Measurements from ENCODE around the gene BCL11B. TPM values are rescaled to one million over a fixed set of nuclear protein-coding genes. Genes with fewer than 3 reads are reported as not detected.

The BCL11B gene
- total RNA-seq, 1 donor from 2014 or later: 96.0 TPM

GRCh38 chr14:99189201-99189801, 82.7 kb downstream of the BCL11B start:
- intact Hi-C loops (cut with micrococcal nuclease): loop anchor here (1.0 to 10.0 kb wide), 3 partner anchors 9 to 1734 kb away; no protein-coding TSS in a partner anchor

- intact Hi-C loops (cut with micrococcal nuclease): loop anchor here (1.0 to 10.0 kb wide), 3 partner anchors 10 to 1734 kb away; no protein-coding TSS in a partner anchor
Observed at GRCh38 chr14:99188731-99189191, 83.2 kb downstream of the BCL11B start.

- intact Hi-C loops (cut with micrococcal nuclease): loop anchor here (1.0 to 10.0 kb wide), 4 partner anchors 9 to 1733 kb away; no protein-coding TSS in a partner anchor
Observed at GRCh38 chr14:99187858-99188257, 84.1 kb downstream of the BCL11B start.

DNA sequence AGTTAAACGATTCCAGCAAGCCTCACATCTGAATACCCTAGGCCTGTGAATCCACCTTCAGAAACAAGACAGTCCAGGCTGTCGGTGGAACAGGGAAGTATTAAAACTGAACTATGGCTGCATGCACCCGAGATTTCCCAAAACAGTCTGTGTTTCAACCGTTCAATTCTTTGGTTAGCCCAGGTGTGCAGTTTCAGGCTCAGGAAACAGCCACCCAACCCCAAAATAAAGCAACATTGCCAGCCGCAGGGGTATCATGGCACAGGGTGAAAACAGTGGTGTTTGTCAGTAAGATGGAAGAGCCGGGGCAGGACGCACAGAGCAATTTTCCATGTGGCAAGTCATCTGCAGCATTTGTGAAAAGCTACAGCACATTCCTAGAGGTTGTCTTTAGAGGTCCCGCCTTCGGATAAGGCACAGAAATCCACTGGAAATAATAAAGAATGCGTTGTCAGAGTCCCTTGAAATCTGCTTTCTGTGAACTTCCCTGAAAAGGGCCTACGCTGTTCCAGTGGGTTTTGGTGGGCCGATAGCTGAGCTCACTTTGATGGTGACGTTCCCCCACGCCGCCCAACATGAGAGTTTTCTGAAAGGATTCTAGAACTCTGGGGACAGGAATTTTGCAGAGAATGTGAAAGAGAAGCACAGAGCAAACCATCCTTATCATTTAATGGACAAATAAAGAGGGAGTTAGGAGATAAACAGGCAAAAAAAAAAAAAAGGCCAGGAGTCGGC, 84.9 kb downstream of the BCL11B start:
- intact Hi-C loops (cut with micrococcal nuclease): loop anchor here (1.0 to 10.0 kb wide), 4 partner anchors 8 to 1732 kb away; no protein-coding TSS in a partner anchor

DNA sequence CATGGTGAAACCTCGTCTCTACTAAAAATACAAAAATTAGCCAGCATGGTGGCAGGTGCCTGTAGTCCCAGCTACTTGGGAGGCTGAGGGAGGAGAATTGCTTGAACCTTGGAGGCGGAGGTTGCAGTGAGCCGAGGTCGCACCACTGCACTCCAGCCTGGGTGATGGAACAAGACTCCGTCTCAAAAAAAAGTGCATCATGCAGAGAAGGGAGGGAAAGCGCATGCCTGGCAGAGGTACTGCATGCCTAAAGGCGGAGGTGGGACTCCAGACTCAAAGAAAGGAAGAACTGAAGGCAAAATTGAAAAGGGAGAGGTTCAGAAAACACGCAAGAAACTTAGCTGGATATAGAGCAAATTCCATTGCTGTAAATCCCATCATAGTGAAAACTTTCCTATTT, 85.7 kb downstream of the BCL11B start:
- intact Hi-C loops (cut with micrococcal nuclease): loop anchor here (2.0 to 10.0 kb wide), 3 partner anchors 228 to 1732 kb away; no protein-coding TSS in a partner anchor

GRCh38 chr14:99185436-99186068, 86.4 kb downstream of the BCL11B start:
- intact Hi-C loops (cut with micrococcal nuclease): loop anchor here (2.0 to 10.0 kb wide), 3 partner anchors 229 to 1731 kb away; no protein-coding TSS in a partner anchor

- intact Hi-C loops (cut with micrococcal nuclease): loop anchor here (10.0 kb wide), 1 partner anchor 1729 kb away; no protein-coding TSS in a partner anchor
Observed at GRCh38 chr14:99183716-99184115, 88.3 kb downstream of the BCL11B start.

- intact Hi-C loops (cut with micrococcal nuclease): loop anchor here (10.0 kb wide), 1 partner anchor 1729 kb away; no protein-coding TSS in a partner anchor
Observed at GRCh38 chr14:99183311-99183710, 88.7 kb downstream of the BCL11B start.

GRCh38 chr14:99182548-99183250, 89.3 kb downstream of the BCL11B start:
- intact Hi-C loops (cut with micrococcal nuclease): loop anchor here (10.0 kb wide), 1 partner anchor 1728 kb away; no protein-coding TSS in a partner anchor

- intact Hi-C loops (cut with micrococcal nuclease): loop anchor here (10.0 kb wide), 1 partner anchor 1727 kb away; no protein-coding TSS in a partner anchor
Observed at GRCh38 chr14:99181804-99182520, 90.0 kb downstream of the BCL11B start.

- intact Hi-C loops (cut with micrococcal nuclease): loop anchor here (10.0 kb wide), 1 partner anchor 1726 kb away; no protein-coding TSS in a partner anchor
Observed at GRCh38 chr14:99181241-99181640, 90.8 kb downstream of the BCL11B start.

DNA sequence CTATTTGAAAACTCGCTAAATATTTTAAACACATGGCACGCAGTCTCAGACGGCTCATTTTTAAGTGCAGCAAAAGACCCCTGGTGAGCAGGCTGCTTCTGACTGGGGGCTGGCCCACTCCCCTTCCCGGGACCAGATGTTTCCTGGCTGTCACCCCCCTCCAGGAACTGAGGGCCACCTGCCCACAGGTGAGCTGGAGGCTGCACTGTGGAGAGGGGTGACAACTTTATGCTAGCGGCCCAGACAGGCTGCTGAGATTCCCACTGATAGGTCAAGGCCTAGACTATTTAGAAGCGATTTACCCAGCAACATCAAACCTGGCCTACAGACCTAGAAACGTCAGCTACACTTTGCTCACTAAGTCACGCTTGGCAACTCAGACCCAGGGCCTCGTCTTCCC, 92.1 kb downstream of the BCL11B start:
- intact Hi-C loops (cut with micrococcal nuclease): loop anchor here (1.0 to 10.0 kb wide), 2 partner anchors 7 to 1725 kb away; no protein-coding TSS in a partner anchor

- intact Hi-C loops (cut with micrococcal nuclease): loop anchor here (1.0 kb wide), 1 partner anchor 8 kb away; no protein-coding TSS in a partner anchor
Observed at GRCh38 chr14:99179506-99179905, 92.5 kb downstream of the BCL11B start.

DNA sequence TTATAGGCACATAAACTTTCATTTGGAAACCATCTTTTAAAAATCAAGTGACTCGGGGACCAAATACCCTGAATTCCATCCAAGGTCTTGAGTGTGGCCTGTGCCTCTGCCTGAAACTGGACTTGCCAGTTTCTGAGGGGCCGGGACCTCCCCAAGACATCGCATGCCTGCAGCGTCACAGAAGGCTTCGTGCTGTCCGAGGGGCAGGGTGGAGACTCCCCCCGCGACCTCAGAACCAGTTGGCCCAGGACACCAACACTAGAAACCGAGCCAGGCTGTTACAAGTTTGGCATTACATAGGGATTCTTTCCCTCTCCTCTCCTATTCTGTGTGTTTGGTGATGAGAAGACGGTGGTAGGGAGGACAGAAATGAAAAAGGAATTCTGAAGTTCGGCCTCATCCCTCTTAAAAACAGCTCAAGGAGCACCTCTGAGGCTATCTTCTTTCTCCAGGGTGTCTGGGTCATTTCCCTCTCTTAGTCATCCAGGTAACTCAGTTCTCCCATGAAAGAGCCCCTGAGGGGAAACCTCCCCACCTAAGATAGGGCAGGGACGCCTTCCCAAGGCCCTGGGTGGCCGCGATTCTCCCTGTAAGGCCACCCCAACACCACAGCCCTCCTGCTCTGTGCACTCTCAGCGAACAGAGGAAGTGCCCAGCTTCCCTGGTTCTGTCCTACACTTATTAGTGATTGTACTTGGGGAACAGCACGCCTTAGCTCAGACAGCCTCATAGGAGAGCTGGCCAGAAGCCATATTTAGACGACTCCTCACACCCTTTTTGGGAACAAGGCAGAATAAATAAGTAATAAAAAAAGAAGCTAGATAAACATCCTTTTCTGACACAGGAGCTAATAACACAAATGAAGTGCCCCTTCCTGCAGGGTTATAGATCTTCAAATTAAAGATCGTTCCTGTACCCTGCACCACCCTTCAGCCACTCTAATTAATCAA, 93.8 kb downstream of the BCL11B start:
- intact Hi-C loops (cut with micrococcal nuclease): no loop called here

- intact Hi-C loops (cut with micrococcal nuclease): no loop called here
Observed at GRCh38 chr14:99177046-99177655, 94.8 kb downstream of the BCL11B start.

- intact Hi-C loops (cut with micrococcal nuclease): no loop called here
Observed at GRCh38 chr14:99176156-99176945, 95.6 kb downstream of the BCL11B start.

DNA sequence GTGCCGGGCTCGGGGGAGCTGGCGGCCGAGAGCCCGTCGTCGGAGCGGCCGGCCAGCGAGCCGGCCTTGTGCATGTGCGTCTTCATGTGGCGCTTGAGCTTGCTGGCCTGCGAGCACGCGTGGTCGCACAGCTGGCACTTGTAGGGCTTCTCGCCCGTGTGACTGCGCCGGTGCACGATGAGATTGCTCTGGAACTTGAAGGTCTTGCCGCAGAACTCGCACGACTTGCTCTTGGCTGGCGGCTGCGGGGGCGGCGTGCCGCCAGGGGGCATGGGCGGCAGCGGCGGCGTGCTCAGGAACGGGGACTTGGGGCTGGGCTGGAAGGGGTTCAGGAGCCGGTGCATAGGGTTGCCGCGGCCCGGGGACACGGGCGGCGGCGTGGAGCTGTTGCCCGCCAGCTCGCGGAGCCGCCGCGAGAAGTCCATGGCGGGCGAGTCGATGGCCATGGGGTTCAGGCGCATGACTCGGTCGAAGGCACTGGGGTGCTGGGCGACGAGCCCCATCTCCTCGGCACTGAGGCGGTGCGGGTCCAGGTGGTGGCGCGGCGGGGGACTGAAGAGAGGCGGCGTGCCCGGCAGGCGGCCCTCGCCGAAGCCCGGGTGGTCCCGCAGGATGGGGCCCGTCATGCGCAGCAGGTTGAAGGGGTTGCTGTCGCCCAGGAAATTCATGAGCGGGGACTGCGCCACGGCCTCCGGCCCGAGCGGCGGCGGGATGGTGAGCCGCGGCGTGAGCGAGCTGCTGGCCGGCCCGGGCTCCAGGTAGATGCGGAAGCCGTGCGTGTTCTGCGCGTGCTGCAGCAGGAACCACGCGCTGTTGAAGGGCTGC, 96.5 kb downstream of the BCL11B start:
- intact Hi-C loops (cut with micrococcal nuclease): no loop called here

Data from T-helper 1 cell treated with Interleukin-12 subunit alpha and Interleukin-12 subunit beta and Interleukin-4 antibody, amounts not matched to agents 30 ng/mL and 1 ng/mL, for 36 hours (primary cell).